Measurements from ENCODE around the gene CST7.

The CST7 gene

GRCh38 chr20:25006431-25007167 is 57.5 kb downstream of the CST7 start:
- no peak for TF ChIP-seq CTCF (IDR thresholded peaks at IDR 0.05; ENCODE audit: extremely low read depth, missing control alignments)
- DNase-seq (ENCODE audit: low spot score) = no peak

- DNase-seq (ENCODE audit: low spot score) = no peak
- TF ChIP-seq CTCF (IDR thresholded peaks at IDR 0.05; ENCODE audit: extremely low read depth, missing control alignments) = no peak
Observed at GRCh38 chr20:25007491-25008305, 58.6 kb downstream of the CST7 start.

- DNase-seq (ENCODE audit: low spot score) = no peak
- TF ChIP-seq CTCF (IDR thresholded peaks at IDR 0.05; ENCODE audit: extremely low read depth, missing control alignments) = no peak
Observed at GRCh38 chr20:25008388-25009217, 59.5 kb downstream of the CST7 start.
